ENCODE measurements around the gene KLK15.

KLK15 gene

GRCh38 chr19:50843701-50844221 is 10.4 kb upstream of the KLK15 start:
- no peak for DNase-seq

- no peak for DNase-seq
Measured at GRCh38 chr19:50843205-50843604, 9.8 kb upstream of the KLK15 start.

- no peak for DNase-seq
Measured at GRCh38 chr19:50842130-50842529, 8.8 kb upstream of the KLK15 start.

GRCh38 chr19:50839712-50840655 is 6.6 kb upstream of the KLK15 start:
- no peak for DNase-seq

GRCh38 chr19:50838239-50838638 is 4.9 kb upstream of the KLK15 start:
- DNase-seq, result no peak

GRCh38 chr19:50837300-50837699 is 3.9 kb upstream of the KLK15 start:
- no peak for DNase-seq

GRCh38 chr19:50836543-50837195 is 3.3 kb upstream of the KLK15 start:
- DNase-seq, result no peak

GRCh38 chr19:50835785-50836542 is 2.6 kb upstream of the KLK15 start:
- peak in 39 of 56 donors; percentile 2 to 82 (median 27) for DNase-seq

GRCh38 chr19:50835103-50835784 is 1.9 kb upstream of the KLK15 start:
- no peak for DNase-seq

GRCh38 chr19:50833802-50834167 is 411 bp upstream of the KLK15 start:
- no peak for DNase-seq

GRCh38 chr19:50832666-50833065 is 708 bp downstream of the KLK15 start:
- DNase-seq, result no peak

GRCh38 chr19:50831026-50831396 is 2.4 kb downstream of the KLK15 start:
- no peak for DNase-seq

- DNase-seq, result no peak
Measured at GRCh38 chr19:50830266-50831025, 2.9 kb downstream of the KLK15 start.

GRCh38 chr19:50829801-50830200 is 3.6 kb downstream of the KLK15 start:
- DNase-seq, result no peak

- no peak for DNase-seq
Measured at GRCh38 chr19:50827476-50827875, 5.9 kb downstream of the KLK15 start.

GRCh38 chr19:50826492-50827240 is 6.7 kb downstream of the KLK15 start:
- DNase-seq, result no peak

- peak in 9 of 56 donors; percentile 1 to 43 (median 14) for DNase-seq
Measured at GRCh38 chr19:50823389-50824042, 9.9 kb downstream of the KLK15 start, which contains the start of gene KLK1. Gene KLK1 (minus strand): TSS chr19:50823787. CDS start chr19:50823748, 39 bp downstream.

- DNase-seq, result no peak
Measured at GRCh38 chr19:50822661-50823208, 10.6 kb downstream of the KLK15 start.

- peak in 1 of 56 donors; percentile 7 for DNase-seq
Measured at GRCh38 chr19:50821622-50822021, 11.8 kb downstream of the KLK15 start.

All from nucleus accumbens (tissue), 56 donors.